ENCODE data around the gene HPSE2.

GRCh38 chr10:99004738-99005137, 230.9 kb downstream of the HPSE2 start:
- TF ChIP-seq POLR2AphosphoS5 (IDR thresholded peaks at IDR 0.05; ENCODE audit: low read depth, low read length), result no peak
- no peak for TF ChIP-seq SIN3A (IDR thresholded peaks at IDR 0.05; ENCODE audit: borderline replicate concordance, insufficient read depth, low read depth, low read length)
- TF ChIP-seq CTCF (IDR thresholded peaks at IDR 0.05), result no peak
- TF ChIP-seq TCF7L2 (IDR thresholded peaks at IDR 0.05; ENCODE audit: low read depth, low read length), result no peak
- TF ChIP-seq REST (IDR thresholded peaks at IDR 0.05; ENCODE audit: insufficient read depth in 1 of 2, low read depth in 2 of 2, low read length in 1 of 2), result no peak
